ENCODE results near the gene ITGAX.

DNA sequence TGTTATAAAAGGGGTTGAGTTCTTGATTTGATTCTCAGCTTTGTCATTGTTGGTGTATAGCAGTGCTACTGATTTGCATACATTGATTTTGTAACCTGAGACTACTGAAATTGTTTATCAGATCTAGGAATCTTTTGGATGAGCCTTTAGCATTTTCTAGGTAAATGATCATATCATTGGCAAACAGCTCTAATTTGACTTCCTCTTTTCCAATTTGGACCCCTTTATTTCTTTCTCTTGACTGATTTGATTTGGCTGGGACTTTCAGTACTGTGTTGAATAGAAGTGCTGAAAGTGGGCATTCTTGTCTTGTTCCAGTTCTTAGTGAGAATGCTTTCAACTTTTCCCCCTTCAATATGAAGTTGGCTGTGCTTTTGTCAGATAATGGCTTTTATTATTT is 49.8 kb upstream of the ITGAX start:
- TF ChIP-seq JUND (IDR thresholded peaks at IDR 0.05) (no peak), CEBPB (IDR thresholded peaks at IDR 0.05; ENCODE audit: low read depth) (no peak), POLR2A (IDR thresholded peaks at IDR 0.05; ENCODE audit: borderline replicate concordance, extremely low read depth, insufficient read depth, insufficient read length) (no peak), RAD21 (IDR thresholded peaks at IDR 0.05; ENCODE audit: low read depth) (no peak), ZFX (IDR thresholded peaks at IDR 0.05) (no peak), MAX (IDR thresholded peaks at IDR 0.05) (no peak), POLR2AphosphoS5 (IDR thresholded peaks at IDR 0.05; ENCODE audit: low read depth, low read length) (no peak)
- TF ChIP-seq, protein P1, sequence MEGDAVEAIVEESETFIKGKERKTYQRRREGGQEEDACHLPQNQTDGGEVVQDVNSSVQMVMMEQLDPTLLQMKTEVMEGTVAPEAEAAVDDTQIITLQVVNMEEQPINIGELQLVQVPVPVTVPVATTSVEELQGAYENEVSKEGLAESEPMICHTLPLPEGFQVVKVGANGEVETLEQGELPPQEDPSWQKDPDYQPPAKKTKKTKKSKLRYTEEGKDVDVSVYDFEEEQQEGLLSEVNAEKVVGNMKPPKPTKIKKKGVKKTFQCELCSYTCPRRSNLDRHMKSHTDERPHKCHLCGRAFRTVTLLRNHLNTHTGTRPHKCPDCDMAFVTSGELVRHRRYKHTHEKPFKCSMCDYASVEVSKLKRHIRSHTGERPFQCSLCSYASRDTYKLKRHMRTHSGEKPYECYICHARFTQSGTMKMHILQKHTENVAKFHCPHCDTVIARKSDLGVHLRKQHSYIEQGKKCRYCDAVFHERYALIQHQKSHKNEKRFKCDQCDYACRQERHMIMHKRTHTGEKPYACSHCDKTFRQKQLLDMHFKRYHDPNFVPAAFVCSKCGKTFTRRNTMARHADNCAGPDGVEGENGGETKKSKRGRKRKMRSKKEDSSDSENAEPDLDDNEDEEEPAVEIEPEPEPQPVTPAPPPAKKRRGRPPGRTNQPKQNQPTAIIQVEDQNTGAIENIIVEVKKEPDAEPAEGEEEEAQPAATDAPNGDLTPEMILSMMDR (IDR thresholded peaks at IDR 0.05 in 2 of 3, conservative IDR thresholded peaks at IDR 0.05 in 1 of 3; ENCODE audit: borderline replicate concordance in 1 of 3, insufficient read depth in 1 of 3, low read depth in 2 of 3, low read length in 2 of 3), result no peak
